HUES6 (cell line): ENCODE results near the gene DPH6.
"Not testable (repeated sequence)": the region's sequence is repeated elsewhere in the genome, so short reads cannot be mapped to it uniquely, and the experiment has no call there.

Experiments used
- H3K27ac ChIP-seq: 2 replicates; pipeline ENCODE4 v1.7.0; 2013; ENCODE audit warnings: low read depth, mild to moderate bottlenecking, low read length, inconsistent platforms
- H3K27me3 ChIP-seq: 2 replicates; pipeline ENCODE4 v1.6.1; 2013; ENCODE audit warnings: low read length; ENCODE audit not compliant: control insufficient read depth, insufficient read depth
- H3K36me3 ChIP-seq: 2 replicates; pipeline ENCODE4 v1.6.1; 2013; ENCODE audit warnings: low read length; ENCODE audit not compliant: control insufficient read depth, insufficient read depth
- H3K4me1 ChIP-seq: 2 replicates; pipeline ENCODE4 v1.6.1; 2013; ENCODE audit warnings: low read length; ENCODE audit not compliant: control insufficient read depth, insufficient read depth
- H3K4me3 ChIP-seq: 2 replicates; pipeline ENCODE4 v1.5.1; 2013; ENCODE audit warnings: low read depth, low read length
- H3K9ac ChIP-seq: one replicate; pipeline ENCODE4 v1.6.1; 2013; ENCODE audit warnings: mild to moderate bottlenecking, low read length
- H3K9me3 ChIP-seq: 2 replicates; pipeline ENCODE4 v1.6.1; 2013; ENCODE audit warnings: low read depth, low read length; ENCODE audit not compliant: control insufficient read depth, insufficient read depth

Gene DPH6

GRCh38 chr15:35460616-35461015, 85.3 kb downstream of the DPH6 start:
- Histone ChIP-seq H3K27ac (no peak overlapping the region), H3K27me3 (no peaks in the 10 kb centered on the region), H3K9me3 (no peaks in the 10 kb centered on the region), H3K36me3 (no peaks in the 10 kb centered on the region), H3K9ac (no peak overlapping the region), H3K4me3 (no peak overlapping the region), H3K4me1 (no peaks in the 10 kb centered on the region)

GRCh38 chr15:35458176-35458856, 87.6 kb downstream of the DPH6 start:
- H3K9ac ChIP-seq = no peak overlapping the region
- H3K9me3 ChIP-seq = no peaks in the 10 kb centered on the region
- no peaks in the 10 kb centered on the region for H3K27me3 ChIP-seq
- no peaks in the 10 kb centered on the region for H3K4me1 ChIP-seq
- H3K36me3 ChIP-seq = no peaks in the 10 kb centered on the region
- no peak overlapping the region for H3K4me3 ChIP-seq
- no peak overlapping the region for H3K27ac ChIP-seq

GRCh38 chr15:35455201-35455600, 90.8 kb downstream of the DPH6 start:
- Histone ChIP-seq H3K27ac (no peak overlapping the region), H3K9ac (no peak overlapping the region), H3K4me3 (no peak overlapping the region), H3K9me3 (no peaks in the 10 kb centered on the region), H3K4me1 (no peaks in the 10 kb centered on the region), H3K36me3 (no peaks in the 10 kb centered on the region), H3K27me3 (no peaks in the 10 kb centered on the region)

- no peak overlapping the region for H3K27ac ChIP-seq
- H3K9me3 ChIP-seq = no peaks in the 10 kb centered on the region
- no peaks in the 10 kb centered on the region for H3K4me1 ChIP-seq
- no peak overlapping the region for H3K4me3 ChIP-seq
- no peaks in the 10 kb centered on the region for H3K27me3 ChIP-seq
- no peak overlapping the region for H3K9ac ChIP-seq
- H3K36me3 ChIP-seq = no peaks in the 10 kb centered on the region
Measured at GRCh38 chr15:35450492-35450891, 95.5 kb downstream of the DPH6 start.

- no peaks in the 10 kb centered on the region for H3K27me3 ChIP-seq
- no peaks in the 10 kb centered on the region for H3K36me3 ChIP-seq
- no peak overlapping the region for H3K27ac ChIP-seq
- H3K4me1 ChIP-seq = peaks cover 7% of the 10 kb centered on the region; the same call in 1 of the 2 replicates
- no peak overlapping the region for H3K4me3 ChIP-seq
- H3K9ac ChIP-seq = no peak overlapping the region
- H3K9me3 ChIP-seq = no peaks in the 10 kb centered on the region
Measured at GRCh38 chr15:35448294-35448693, 97.7 kb downstream of the DPH6 start.

- H3K9ac ChIP-seq = no peak overlapping the region
- H3K27ac ChIP-seq = no peak overlapping the region
- no peaks in the 10 kb centered on the region for H3K36me3 ChIP-seq
- no peaks in the 10 kb centered on the region for H3K27me3 ChIP-seq
- no peak overlapping the region for H3K4me3 ChIP-seq
- peaks cover 8% of the 10 kb centered on the region; the same call in 1 of the 2 replicates for H3K4me1 ChIP-seq
- H3K9me3 ChIP-seq = peaks cover 3% of the 10 kb centered on the region; the same call in 1 of the 2 replicates
Measured at GRCh38 chr15:35445891-35446290, 100.1 kb downstream of the DPH6 start.

GRCh38 chr15:35444557-35445204, 101.3 kb downstream of the DPH6 start:
- peaks cover 3% of the 10 kb centered on the region; the same call in 1 of the 2 replicates for H3K9me3 ChIP-seq

GRCh38 chr15:35443376-35443775, 102.6 kb downstream of the DPH6 start:
- no peak overlapping the region for H3K27ac ChIP-seq

More at GRCh38 chr15:35444557-35445204, 101.3 kb downstream of the DPH6 start:
- H3K36me3 ChIP-seq = no peaks in the 10 kb centered on the region
- no peaks in the 10 kb centered on the region for H3K27me3 ChIP-seq
- H3K4me3 ChIP-seq = no peak overlapping the region
- peaks cover 8% of the 10 kb centered on the region; the same call in 1 of the 2 replicates for H3K4me1 ChIP-seq
- no peak overlapping the region for H3K9ac ChIP-seq
- no peak overlapping the region for H3K27ac ChIP-seq

GRCh38 chr15:35442742-35443141, 103.2 kb downstream of the DPH6 start:
- Histone ChIP-seq H3K9ac (no peak overlapping the region), H3K36me3 (no peaks in the 10 kb centered on the region), H3K4me1 (peaks cover 8% of the 10 kb centered on the region; the same call in 1 of the 2 replicates), H3K4me3 (no peak overlapping the region), H3K27me3 (no peaks in the 10 kb centered on the region), H3K9me3 (peaks cover 3% of the 10 kb centered on the region; the same call in 1 of the 2 replicates), H3K27ac (no peak overlapping the region)

More at GRCh38 chr15:35443376-35443775, 102.6 kb downstream of the DPH6 start:
- Histone ChIP-seq H3K9me3 (peaks cover 3% of the 10 kb centered on the region; the same call in 1 of the 2 replicates), H3K36me3 (no peaks in the 10 kb centered on the region), H3K27me3 (no peaks in the 10 kb centered on the region), H3K4me3 (no peak overlapping the region), H3K4me1 (peaks cover 8% of the 10 kb centered on the region; the same call in 1 of the 2 replicates), H3K9ac (no peak overlapping the region)

- H3K9me3 ChIP-seq, H3K36me3 ChIP-seq, H3K9ac ChIP-seq, H3K4me3 ChIP-seq, H3K27ac ChIP-seq, H3K27me3 ChIP-seq: not testable (repeated sequence)
- H3K4me1 ChIP-seq = peaks cover 19% of the 10 kb centered on the region
Measured at GRCh38 chr15:35441279-35441678, 104.7 kb downstream of the DPH6 start.

GRCh38 chr15:35440265-35440664, 105.7 kb downstream of the DPH6 start:
- H3K36me3 ChIP-seq = peaks cover 7% of the 10 kb centered on the region
- H3K4me1 ChIP-seq = peaks cover 19% of the 10 kb centered on the region
- H3K4me3 ChIP-seq = no peak overlapping the region
- no peaks in the 10 kb centered on the region for H3K27me3 ChIP-seq
- H3K27ac ChIP-seq = no peak overlapping the region
- peaks cover 10% of the 10 kb centered on the region for H3K9me3 ChIP-seq
- H3K9ac ChIP-seq = no peak overlapping the region
